Measurements from ENCODE around the gene SUN3. TPM values are rescaled to one million over a fixed set of nuclear protein-coding genes. Genes with fewer than 3 reads are reported as not detected.
"Not testable (repeated sequence)": the region's sequence is repeated elsewhere in the genome, so short reads cannot be mapped to it uniquely, and the experiment has no call there.

The SUN3 gene
- total RNA-seq, 4 donors from 2014 or later = not detected

DNA sequence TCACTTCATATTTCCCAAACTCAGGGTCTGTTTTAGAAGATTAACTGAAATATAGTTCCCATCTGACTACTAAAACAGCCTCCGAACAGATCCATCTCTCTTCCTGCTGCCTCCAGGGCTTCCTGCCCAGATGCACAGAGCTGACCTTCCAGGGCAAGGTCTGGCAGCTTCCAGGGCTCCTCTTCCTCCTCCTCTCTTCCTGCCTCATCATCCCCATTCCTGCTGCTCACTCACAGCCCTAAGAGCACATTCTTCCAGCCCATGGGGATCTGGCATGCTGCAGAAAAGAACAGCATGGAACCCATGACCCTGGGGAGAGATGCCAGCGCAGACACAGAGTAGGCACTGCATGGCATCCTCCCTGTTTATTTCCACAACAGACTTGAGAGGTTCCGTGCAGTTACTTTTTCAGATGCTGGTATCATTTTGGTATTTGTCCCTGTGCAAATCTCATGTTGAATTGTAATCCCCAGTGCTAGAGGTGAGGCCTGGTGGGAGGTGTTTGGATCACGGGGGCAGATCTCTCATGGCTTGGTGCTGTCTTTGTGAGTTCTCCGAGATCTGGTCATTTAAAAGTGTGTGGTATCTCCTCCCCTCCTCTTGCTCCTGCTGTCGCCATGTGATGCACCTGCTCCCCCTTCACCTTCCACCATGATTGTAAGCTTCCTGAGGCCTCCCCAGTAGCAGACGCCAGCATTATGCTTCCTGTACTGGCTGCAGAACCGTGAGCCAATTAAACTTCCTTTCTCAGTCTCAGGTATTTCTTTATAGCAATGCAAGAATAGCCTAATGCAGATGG is 85.0 kb downstream of the SUN3 start:
- Histone ChIP-seq H3K4me1 (no peaks in the 10 kb centered on the region), H3K27me3 (no peaks in the 10 kb centered on the region), H3K27ac (peak overlapping the region in 1 of 2 donors; percentile 14), H3K4me3 (no peak overlapping the region), H3K9me3 (no peaks in the 10 kb centered on the region), H3K36me3 (no peaks in the 10 kb centered on the region)
- DNase-seq = no peak
- TF ChIP-seq, protein P1, sequence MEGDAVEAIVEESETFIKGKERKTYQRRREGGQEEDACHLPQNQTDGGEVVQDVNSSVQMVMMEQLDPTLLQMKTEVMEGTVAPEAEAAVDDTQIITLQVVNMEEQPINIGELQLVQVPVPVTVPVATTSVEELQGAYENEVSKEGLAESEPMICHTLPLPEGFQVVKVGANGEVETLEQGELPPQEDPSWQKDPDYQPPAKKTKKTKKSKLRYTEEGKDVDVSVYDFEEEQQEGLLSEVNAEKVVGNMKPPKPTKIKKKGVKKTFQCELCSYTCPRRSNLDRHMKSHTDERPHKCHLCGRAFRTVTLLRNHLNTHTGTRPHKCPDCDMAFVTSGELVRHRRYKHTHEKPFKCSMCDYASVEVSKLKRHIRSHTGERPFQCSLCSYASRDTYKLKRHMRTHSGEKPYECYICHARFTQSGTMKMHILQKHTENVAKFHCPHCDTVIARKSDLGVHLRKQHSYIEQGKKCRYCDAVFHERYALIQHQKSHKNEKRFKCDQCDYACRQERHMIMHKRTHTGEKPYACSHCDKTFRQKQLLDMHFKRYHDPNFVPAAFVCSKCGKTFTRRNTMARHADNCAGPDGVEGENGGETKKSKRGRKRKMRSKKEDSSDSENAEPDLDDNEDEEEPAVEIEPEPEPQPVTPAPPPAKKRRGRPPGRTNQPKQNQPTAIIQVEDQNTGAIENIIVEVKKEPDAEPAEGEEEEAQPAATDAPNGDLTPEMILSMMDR (IDR thresholded peaks at IDR 0.05) = no peak
- intact Hi-C loops (cut with DNase I; ENCODE audit: low total_unique reads) = loop anchor here (10.0 kb wide), 1 partner anchor 171 kb away; no protein-coding TSS in a partner anchor

GRCh38 chr7:47942651-47943050 is 86.3 kb downstream of the SUN3 start:
- not testable (repeated sequence) for H3K4me3 ChIP-seq, H3K36me3 ChIP-seq, DNase-seq, H3K9me3 ChIP-seq, H3K4me1 ChIP-seq, H3K27me3 ChIP-seq
- peak overlapping the region in 1 of 2 donors; percentile 3 for H3K27ac ChIP-seq
- intact Hi-C loops (cut with DNase I; ENCODE audit: low total_unique reads) = loop anchor here (10.0 kb wide), 1 partner anchor 172 kb away; no protein-coding TSS in a partner anchor

DNA sequence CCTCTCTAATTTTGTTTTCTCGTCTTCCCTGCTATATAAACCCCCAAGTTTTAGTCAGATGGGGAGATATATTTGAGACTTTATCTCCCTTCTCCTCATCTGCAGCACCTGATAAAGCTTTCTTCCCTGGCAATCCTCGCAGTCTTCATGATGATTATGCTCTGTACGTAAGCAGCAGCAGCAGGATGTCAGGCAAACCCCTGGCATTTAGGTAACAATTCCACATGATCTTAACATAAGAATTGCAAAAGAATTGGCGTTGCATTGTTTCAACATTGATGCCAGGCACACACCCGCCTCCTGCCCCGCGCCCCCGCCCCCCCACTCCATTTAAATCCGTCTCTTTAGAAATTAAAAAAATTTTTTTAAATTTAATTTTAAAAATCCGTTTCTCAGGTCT is 86.8 kb downstream of the SUN3 start:
- Histone ChIP-seq H3K9me3 (no peaks in the 10 kb centered on the region), H3K27ac (peak overlapping the region in 1 of 2 donors; percentile 49), H3K4me1 (no peaks in the 10 kb centered on the region), H3K36me3 (no peaks in the 10 kb centered on the region), H3K4me3 (no peak overlapping the region), H3K27me3 (no peaks in the 10 kb centered on the region)
- TF ChIP-seq, protein P1 (IDR thresholded peaks at IDR 0.05) = no peak
- no peak for TF ChIP-seq POLR2A (IDR thresholded peaks at IDR 0.05)
- no peak for DNase-seq
- intact Hi-C loops (cut with DNase I; ENCODE audit: low total_unique reads) = loop anchor here (10.0 kb wide), 1 partner anchor 173 kb away; no protein-coding TSS in a partner anchor

- Histone ChIP-seq H3K4me3 (no peak overlapping the region), H3K4me1 (no peaks in the 10 kb centered on the region), H3K27me3 (no peaks in the 10 kb centered on the region), H3K36me3 (no peaks in the 10 kb centered on the region), H3K9me3 (no peaks in the 10 kb centered on the region), H3K27ac (peak overlapping the region; percentile 49 to 54)
- intact Hi-C loops (cut with DNase I; ENCODE audit: low total_unique reads) = loop anchor here (10.0 kb wide), 1 partner anchor 174 kb away; no protein-coding TSS in a partner anchor
- no peak for DNase-seq
- TF ChIP-seq POLR2A (IDR thresholded peaks at IDR 0.05) = no peak
- TF ChIP-seq, protein P1 (IDR thresholded peaks at IDR 0.05) = no peak
Measured at GRCh38 chr7:47941136-47941844, 87.6 kb downstream of the SUN3 start.

GRCh38 chr7:47940088-47941013 is 88.6 kb downstream of the SUN3 start:
- Histone ChIP-seq H3K4me1 (no peaks in the 10 kb centered on the region), H3K36me3 (no peaks in the 10 kb centered on the region), H3K27me3 (no peaks in the 10 kb centered on the region), H3K4me3 (no peak overlapping the region), H3K27ac (peak overlapping the region; percentile 49 to 54), H3K9me3 (no peaks in the 10 kb centered on the region)
- DNase-seq = no peak
- intact Hi-C loops (cut with DNase I; ENCODE audit: low total_unique reads) = loop anchor here (10.0 kb wide), 1 partner anchor 174 kb away; no protein-coding TSS in a partner anchor
- TF ChIP-seq POLR2A (IDR thresholded peaks at IDR 0.05) = no peak
- TF ChIP-seq, protein P1 (IDR thresholded peaks at IDR 0.05) = no peak

Data from uterus (tissue), 4 donors.